Sigmoid colon (tissue), 7 donors: ENCODE measurements around the gene OLFM2. TPM values are rescaled to one million over a fixed set of nuclear protein-coding genes. Genes with fewer than 3 reads are reported as not detected.

Experiments
- DNase-seq: peaks from one replicate; pipeline ENCODE4 v3.0.0-alpha.2; 2019
- H3K27ac ChIP-seq, 4 donors: fragments of 200-600 bp; sonication (generic); one replicate each; pipeline ENCODE4 v1.5.1; 2016 to 2019; ENCODE audit warnings: mild to moderate bottlenecking in 1 of 4
- H3K27me3 ChIP-seq, 3 donors: fragments of 200-600 bp; sonication (generic); one replicate each; pipeline ENCODE4 v1.5.1; 2019; ENCODE audit warnings: mild to moderate bottlenecking in 1 of 3
- H3K36me3 ChIP-seq, 4 donors: fragments of 200-600 bp; sonication (generic); one replicate each; pipeline ENCODE4 v1.5.1; 2016 to 2019
- H3K4me1 ChIP-seq, 4 donors: fragments of 200-600 bp; sonication (generic); one replicate each; pipeline ENCODE4 v1.5.1; 2017 to 2019
- H3K4me3 ChIP-seq, 4 donors: fragments of 200-600 bp; sonication (generic); one replicate each; pipeline ENCODE4 v1.5.1; 2017 to 2019; ENCODE audit warnings: mild to moderate bottlenecking in 2 of 4, moderate library complexity in 1 of 4
- H3K9me3 ChIP-seq, 4 donors: fragments of 200-600 bp in 3 of 4; sonication (generic) in 3 of 4; one replicate each; pipeline versions ENCODE4 v1.5.1 to v1.6.1; 2013 to 2019
- CTCF ChIP-seq, 4 experiments: fragments of 450-650 bp in 3 of 4; fragments of 200-600 bp in 1 of 4; IDR thresholded peaks; one replicate each; pipeline ENCODE4 v1.5.1; 2016 to 2019; ENCODE audit warnings: antibody characterized with exemption in 4 of 4, mild to moderate bottlenecking in 3 of 4, moderate library complexity in 2 of 4
- EP300 ChIP-seq, 4 donors: sonication (generic); formaldehyde crosslinking; IDR thresholded peaks; one replicate each; pipeline ENCODE4 v1.6.1; 2017; ENCODE audit warnings: antibody characterized with exemption in 4 of 4
- POLR2A ChIP-seq, 2 donors: fragments of 450-650 bp; IDR thresholded peaks; one replicate each; pipeline ENCODE4 v1.6.1; 2016; ENCODE audit warnings: antibody characterized with exemption in 2 of 2, mild to moderate bottlenecking in 2 of 2, moderate library complexity in 2 of 2
- POLR2AphosphoS5 ChIP-seq, 4 donors: sonication (generic); formaldehyde crosslinking; IDR thresholded peaks; one replicate each; pipeline ENCODE4 v1.6.1; 2017; ENCODE audit warnings: antibody characterized with exemption in 4 of 4
- WGBS, 2 donors: extraction: QIAGEN DNeasy Blood & Tissue Kit; methylation state at CpG; one replicate each; pipeline ENCODE4 v1.1.7; 2013; 5-methylcytosine and 5-hydroxymethylcytosine counted together
- intact Hi-C: fragments of 100-400 bp; cut with DNase I; formaldehyde crosslinking; loops from one replicate; pipeline ENCODE4 v1.15.1; 2023
- polyA plus RNA-seq, 3 donors: library from polyadenylated mRNA; stranded (reverse); fragments of 200-250 nt; gene quantifications; one replicate each; pipeline ENCODE4 v1.2.3, GENCODE V29; 2013
- total RNA-seq, 4 donors: library from RNA; depleted of rRNA; stranded (reverse); fragments of >200 nt; gene quantifications; one replicate each; pipeline ENCODE4 v1.1.0, GENCODE V29; 2016
- donor health status: healthy with polysubstance abuse.
- donor health status: Bipolar disorder and iron deficiency.
- donor health status: healthy.

OLFM2 gene
- total and polyA plus RNA-seq, 7 donors: 0.60 to 19.4 (median 6.4) TPM; not detected in 1

DNA sequence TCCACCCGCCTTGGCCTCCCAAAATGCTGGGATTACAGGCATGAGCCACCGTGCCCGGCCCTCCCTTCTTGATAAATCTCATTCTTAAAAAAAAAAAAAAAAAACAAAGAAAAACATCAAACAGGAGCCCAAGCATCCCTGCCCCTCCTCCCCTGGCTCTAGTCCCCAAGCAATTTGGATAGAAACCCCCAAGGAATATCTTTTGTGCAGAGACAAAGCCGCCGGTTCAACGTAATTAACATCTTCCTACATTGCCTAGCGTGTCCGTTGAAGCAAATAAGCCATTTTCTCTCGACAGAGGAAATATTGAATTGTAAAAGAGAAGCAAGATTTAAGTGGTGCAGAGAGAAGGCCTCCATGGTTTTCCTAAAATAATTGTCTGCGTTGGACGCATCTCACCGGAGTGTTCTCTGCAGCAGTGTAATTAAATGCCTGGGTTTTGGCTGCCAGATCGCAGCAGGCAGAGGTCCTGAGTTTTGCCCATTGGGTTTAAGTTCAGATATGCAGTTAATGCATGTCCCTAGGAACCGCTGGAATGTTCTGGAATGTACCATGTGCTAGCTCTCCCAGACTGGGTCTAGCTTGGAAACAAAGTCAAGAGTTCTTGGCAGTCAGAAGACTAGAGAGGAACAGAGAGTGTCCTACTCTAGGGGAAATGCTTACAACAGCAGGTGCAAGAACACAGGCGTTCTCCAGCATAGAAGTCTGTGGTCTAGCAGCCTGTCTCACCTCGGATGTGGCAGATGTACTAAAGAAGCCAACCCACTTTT is 70.4 kb downstream of the OLFM2 start:
- no peak for TF ChIP-seq POLR2AphosphoS5 (IDR thresholded peaks at IDR 0.05)
- TF ChIP-seq POLR2A (IDR thresholded peaks at IDR 0.05): no peak
- TF ChIP-seq CTCF (IDR thresholded peaks at IDR 0.05): no peak
- no peak for TF ChIP-seq EP300 (IDR thresholded peaks at IDR 0.05)
- no peaks in the 10 kb centered on the region for H3K36me3 ChIP-seq
- no peaks in the 10 kb centered on the region for H3K4me1 ChIP-seq
- intact Hi-C loops: no loop called here
- WGBS, 2 donors: 77 to 85% methylated on average over 16 of the region's 16 CpGs
- H3K4me3 ChIP-seq: no peak overlapping the region
- no peaks in the 10 kb centered on the region for H3K27me3 ChIP-seq
- H3K9me3 ChIP-seq: no peaks in the 10 kb centered on the region
- DNase-seq: no peak
- H3K27ac ChIP-seq: no peak overlapping the region

- Histone ChIP-seq H3K9me3 (no peaks in the 10 kb centered on the region), H3K4me1 (no peaks in the 10 kb centered on the region), H3K27ac (no peak overlapping the region), H3K4me3 (no peak overlapping the region), H3K27me3 (no peaks in the 10 kb centered on the region), H3K36me3 (no peaks in the 10 kb centered on the region)
- 62 to 68% methylated on average over 5 of the region's 5 CpGs for WGBS, 2 donors
- no peak for DNase-seq
- intact Hi-C loops: no loop called here
- no peak for TF ChIP-seq POLR2AphosphoS5 (IDR thresholded peaks at IDR 0.05)
- TF ChIP-seq POLR2A (IDR thresholded peaks at IDR 0.05): no peak
- TF ChIP-seq EP300 (IDR thresholded peaks at IDR 0.05): no peak
- TF ChIP-seq CTCF (IDR thresholded peaks at IDR 0.05): no peak
Observed at GRCh38 chr19:9863759-9864158, 72.6 kb downstream of the OLFM2 start.

- Histone ChIP-seq H3K9me3 (no peaks in the 10 kb centered on the region), H3K4me1 (no peaks in the 10 kb centered on the region), H3K36me3 (no peaks in the 10 kb centered on the region), H3K27me3 (no peaks in the 10 kb centered on the region), H3K4me3 (no peak overlapping the region), H3K27ac (no peak overlapping the region)
- TF ChIP-seq POLR2AphosphoS5 (IDR thresholded peaks at IDR 0.05) (no peak), POLR2A (IDR thresholded peaks at IDR 0.05) (no peak), EP300 (IDR thresholded peaks at IDR 0.05) (no peak), CTCF (IDR thresholded peaks at IDR 0.05) (no peak)
- WGBS, 2 donors: 61 to 78% methylated on average over 4 of the region's 4 CpGs
- DNase-seq: no peak
- intact Hi-C loops: no loop called here
Observed at GRCh38 chr19:9862938-9863337, 73.4 kb downstream of the OLFM2 start.

DNA sequence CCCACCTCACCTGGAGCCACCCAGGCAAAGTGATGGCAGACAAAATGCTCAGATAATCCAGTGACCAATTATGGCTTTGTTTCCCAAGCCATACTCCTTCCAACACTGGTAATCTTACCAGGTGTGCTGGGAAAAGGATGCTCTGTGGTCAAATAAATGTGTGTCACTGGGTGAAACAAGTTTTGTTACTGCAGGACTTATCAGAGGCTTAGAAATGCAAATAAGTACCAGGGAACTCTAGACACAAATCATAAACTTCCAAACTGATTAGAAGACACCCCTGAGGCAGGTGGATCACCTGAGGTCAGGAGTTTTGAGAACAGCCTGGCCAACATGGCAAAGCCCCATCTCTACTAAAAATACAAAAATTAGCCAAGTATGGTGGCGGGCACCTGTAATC is 74.8 kb downstream of the OLFM2 start:
- intact Hi-C loops: no loop called here

More for the DNA sequence above, 74.8 kb downstream of the OLFM2 start:
- Histone ChIP-seq H3K36me3 (peaks cover 0 to 5% (median 0%) of the 10 kb centered on the region in 4 donors), H3K27ac (no peak overlapping the region), H3K4me1 (no peaks in the 10 kb centered on the region), H3K9me3 (no peaks in the 10 kb centered on the region), H3K27me3 (no peaks in the 10 kb centered on the region), H3K4me3 (no peak overlapping the region)
- 95 to 96% methylated on average over 1 of the region's 1 CpG for WGBS, 2 donors
- TF ChIP-seq CTCF (IDR thresholded peaks at IDR 0.05) (no peak), POLR2A (IDR thresholded peaks at IDR 0.05) (no peak), EP300 (IDR thresholded peaks at IDR 0.05) (no peak), POLR2AphosphoS5 (IDR thresholded peaks at IDR 0.05) (no peak)
- no peak for DNase-seq
